ENCODE results near the gene DPEP2NB.

DPEP2NB gene, protein sequence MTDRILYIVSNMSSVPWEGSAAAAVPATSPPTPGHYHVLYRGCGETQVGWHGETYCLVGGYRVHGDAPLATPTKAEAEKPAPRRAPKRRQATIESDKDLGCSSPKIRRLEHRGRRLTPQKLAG

DNA sequence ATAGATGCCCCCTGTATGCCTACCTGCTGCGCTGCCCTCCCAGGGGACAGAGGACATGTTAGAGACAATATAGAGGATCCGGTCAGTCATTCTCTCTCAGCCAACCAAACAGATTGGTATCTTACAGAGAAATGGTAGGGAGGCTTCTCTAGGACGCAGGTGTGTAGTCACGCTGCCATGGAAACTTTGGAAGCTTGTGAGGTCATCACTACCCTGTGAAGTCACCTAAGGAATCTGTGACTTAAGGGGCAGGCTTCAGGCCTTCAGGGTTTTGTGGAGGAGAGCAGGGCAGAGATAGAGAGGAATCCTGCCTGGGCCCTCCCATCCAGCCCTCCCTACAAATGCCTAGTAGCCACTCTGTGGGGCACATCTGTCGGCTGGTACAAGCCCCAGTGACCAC, at the start of gene DPEP2NB:
TSS of gene DPEP2NB (minus strand) at position 231 of the 400 bp plus-strand sequence. CDS start at position 90, 141 bp downstream.
- no peak for DNase-seq (ENCODE audit: low read depth)

DNA sequence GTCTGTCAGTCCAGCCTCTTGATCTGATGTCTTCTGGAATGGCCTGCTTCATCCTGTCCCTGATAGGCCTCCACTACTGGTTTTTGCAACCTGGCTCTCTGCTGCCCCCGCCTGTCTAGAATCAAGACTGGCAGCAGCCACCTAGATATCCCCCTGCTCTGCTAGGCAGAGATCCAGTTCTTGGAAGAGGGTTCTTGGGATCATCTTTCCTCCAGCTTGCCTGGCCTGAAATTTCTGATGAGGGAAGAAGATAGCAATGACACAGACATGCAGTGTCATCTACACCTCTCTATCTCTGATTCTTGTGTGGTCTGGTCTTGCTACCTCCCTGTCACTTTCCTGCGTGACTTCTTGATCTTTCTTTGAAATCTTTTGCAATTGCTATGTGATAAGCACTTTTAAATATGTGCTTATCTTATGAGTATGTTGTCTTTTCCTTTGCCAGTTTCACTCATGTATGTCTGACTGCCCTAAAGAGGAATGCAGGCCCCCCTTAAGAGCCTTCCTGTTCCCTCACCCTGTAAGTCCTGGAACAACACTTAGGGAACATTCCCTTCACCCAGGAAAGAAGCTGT, 49.2 kb upstream of the DPEP2NB start:
- peak; percentile 74 for DNase-seq (ENCODE audit: low read depth)

DNA sequence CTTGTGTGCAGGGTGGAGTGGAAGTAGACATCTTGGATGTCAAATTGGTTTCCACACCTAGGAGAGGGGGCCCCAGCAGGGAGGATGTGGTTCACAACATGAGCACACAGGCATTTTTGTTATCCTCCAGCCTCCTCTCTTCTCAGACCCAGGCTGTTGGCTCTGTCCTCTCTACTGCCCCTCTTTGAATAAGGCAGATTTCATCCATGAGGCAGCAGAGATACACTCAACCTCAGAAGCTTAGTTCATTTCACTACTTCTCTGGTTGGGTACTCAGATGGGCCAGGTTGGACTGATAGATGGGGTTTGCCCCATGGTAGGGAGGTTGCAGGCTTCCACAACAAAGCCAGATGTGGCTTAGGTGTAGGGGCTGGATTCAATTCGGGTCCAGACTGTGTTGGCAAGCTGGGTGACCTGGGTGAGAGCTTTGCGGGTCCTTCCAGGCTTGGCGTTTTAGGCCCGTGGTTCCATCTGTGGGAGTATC, 47.2 kb upstream of the DPEP2NB start:
- DNase-seq (ENCODE audit: low read depth): no peak

DNA sequence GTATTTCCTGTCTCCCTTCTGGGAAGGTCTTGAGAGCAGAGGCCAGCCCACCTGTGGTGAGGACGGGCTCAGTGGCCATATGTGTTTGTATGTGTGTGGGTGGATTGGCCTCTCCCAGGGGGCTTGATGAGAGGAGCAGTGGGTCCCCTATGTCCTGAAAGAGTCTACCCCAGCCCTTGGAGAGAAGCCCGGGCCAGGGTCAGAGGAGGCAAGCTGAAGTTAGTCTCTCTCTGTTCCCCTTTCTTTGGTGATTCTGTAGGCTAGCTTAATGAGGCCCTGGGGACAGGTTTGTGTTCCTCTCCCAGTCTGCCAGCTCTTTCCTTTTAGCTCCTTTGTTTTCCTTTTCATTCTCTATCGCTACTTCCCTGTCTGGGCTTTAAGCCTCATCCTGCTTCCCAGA, 45.7 kb upstream of the DPEP2NB start:
- no peak for DNase-seq (ENCODE audit: low read depth)

DNA sequence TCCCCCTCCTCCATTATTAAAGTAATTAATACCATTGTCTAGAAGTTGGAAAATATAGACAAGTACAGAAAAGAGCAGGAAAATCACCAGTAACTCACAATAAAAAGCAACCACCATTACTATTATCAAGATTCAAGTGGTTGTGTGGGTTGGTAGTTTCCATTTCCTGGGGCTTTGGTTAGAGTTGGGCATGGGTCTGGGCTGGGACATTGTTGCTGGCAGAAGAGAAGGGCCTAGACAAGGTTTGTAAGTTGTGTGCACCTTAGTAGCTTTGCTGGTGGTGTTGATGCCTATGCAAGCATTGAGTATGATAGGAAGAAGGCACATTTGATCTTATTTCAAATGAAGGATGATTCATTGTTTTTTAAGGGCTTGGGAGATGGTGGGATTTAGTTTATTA, 44.1 kb upstream of the DPEP2NB start:
- no peak for DNase-seq (ENCODE audit: low read depth)

DNA sequence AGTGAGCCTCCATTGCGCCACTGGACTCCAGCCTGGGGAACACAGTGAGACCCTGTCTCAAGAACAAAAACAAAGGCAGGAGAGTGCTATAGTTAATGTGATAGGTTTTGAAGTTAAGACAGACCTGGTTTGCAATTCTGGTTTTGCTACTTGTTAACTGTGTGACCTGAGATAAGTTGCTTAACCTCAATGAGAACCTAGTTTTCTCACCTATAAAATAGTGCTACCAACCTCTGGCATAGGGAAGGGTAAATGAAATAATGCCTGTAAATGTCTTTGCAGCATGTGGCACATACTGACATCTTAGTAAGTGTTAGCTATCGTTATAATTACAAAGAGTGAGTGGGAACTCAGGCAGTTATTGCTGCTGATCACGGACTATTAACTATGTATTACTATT, 39.7 kb upstream of the DPEP2NB start:
- no peak for DNase-seq (ENCODE audit: low read depth)

DNA sequence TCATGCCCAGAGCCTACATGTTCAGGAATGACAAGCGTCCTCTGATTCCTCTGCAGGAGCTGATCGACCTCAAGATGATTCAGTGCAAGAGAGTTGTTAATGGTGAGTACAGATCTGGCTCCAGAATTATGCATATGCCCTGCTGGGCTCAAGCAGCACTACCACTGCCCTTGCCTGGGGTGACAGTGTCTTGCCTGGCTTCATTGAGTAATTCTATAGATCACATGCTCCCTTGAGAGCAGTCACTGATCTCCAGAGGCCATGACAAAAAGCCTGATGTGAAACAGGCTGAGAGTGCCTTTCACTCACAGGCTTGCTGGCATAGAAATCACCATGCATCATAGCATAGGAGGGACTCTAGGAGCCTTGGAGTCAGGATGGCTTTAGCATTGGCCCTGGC, 33.7 kb upstream of the DPEP2NB start:
- no peak for DNase-seq (ENCODE audit: low read depth)

DNA sequence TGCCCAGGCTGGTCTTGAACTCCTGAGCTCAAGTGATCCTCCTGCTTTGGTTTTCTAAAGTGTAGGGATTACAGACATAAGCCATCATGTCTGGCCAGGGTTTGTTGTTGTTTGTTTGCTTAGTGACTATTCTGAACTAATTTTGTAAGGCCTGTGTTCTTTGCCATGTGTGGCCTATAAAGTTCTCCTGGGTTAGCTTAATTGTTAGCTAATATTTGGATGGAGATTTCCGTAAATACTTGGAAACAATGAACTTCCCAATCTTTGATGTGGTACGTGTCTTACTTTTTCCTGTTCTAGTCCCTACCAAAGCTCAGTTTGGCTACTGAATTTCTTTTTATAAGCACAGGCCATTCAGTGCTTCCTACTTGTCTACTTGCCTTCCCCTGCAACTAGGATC, 32.3 kb upstream of the DPEP2NB start:
- DNase-seq (ENCODE audit: low read depth): no peak

DNA sequence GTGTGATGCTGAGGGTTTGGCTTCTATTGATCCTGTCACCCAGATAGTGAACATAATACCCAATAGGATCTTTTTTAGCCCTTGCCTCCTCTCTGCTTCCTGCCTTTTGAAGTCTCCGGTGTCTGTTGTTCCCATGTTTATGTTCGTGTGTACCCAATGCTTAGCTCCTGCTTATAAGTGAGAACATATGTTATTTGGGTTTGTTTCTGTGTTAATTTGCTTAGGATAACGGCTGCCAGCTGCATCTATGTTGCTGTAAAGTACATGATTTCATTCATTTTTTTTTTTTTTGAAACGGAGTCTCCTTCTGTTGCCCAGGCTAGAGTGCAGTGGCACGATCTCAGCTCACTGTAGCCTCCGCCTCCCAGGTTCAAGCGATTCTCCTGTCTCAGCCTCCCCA, 30.4 kb upstream of the DPEP2NB start:
- DNase-seq (ENCODE audit: low read depth): no peak

DNA sequence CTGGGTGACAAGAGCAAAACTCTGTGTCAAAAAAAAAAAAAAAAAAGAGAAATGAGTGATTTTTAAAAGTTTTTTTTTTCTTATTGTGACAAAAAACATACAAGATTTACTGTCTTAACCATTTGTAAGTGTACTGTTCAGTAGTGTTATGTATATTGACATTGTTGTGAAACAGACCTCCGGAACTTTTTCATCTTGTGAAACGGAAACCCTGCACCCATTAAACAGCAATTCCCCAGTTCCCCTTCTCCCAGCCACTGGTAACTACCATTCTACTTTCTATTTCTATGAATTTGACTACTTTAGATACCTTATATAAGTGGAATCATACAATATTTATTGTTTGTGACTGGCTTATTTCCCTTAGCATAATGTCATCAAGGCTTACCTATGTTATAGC, 26.1 kb upstream of the DPEP2NB start:
- no peak for DNase-seq (ENCODE audit: low read depth)

DNA sequence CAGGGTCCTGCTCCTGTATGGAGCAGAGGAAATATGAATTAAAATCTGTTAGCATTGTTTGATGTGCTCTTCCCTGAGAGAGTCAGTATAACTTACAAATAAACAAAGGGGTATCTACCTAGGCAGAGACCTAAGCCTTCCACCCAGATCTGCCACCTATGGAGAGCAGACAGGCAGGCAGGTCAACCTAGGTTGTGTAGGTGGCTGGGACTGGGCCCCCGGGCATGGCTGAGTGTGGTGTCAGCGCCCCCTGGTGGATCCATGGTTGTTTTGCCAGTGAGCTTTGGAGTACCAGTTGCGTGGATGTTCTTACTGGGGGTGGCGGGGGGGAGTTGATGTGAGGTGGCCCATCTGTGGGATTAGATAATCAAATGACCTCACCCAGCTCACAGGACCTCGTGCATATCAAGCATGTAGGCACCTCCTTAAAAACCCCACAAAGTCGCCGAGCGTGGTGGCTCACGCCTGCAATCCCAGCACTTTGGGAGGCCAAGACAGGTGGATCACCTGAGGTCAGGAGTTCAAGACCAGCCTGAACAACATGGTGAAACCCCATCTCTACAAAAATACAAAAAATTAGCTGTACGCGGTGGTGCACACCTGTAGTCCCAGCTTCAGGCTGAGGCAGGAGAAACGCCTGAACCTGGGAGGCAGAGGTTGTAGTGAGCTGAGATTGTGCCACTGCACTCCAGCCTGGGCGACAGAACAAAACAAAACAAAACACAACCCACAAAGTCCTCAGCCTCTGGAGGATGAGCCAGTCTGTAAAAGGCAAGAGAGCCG, 25.0 kb upstream of the DPEP2NB start:
- peak; percentile 79 for DNase-seq (ENCODE audit: low read depth)

DNA sequence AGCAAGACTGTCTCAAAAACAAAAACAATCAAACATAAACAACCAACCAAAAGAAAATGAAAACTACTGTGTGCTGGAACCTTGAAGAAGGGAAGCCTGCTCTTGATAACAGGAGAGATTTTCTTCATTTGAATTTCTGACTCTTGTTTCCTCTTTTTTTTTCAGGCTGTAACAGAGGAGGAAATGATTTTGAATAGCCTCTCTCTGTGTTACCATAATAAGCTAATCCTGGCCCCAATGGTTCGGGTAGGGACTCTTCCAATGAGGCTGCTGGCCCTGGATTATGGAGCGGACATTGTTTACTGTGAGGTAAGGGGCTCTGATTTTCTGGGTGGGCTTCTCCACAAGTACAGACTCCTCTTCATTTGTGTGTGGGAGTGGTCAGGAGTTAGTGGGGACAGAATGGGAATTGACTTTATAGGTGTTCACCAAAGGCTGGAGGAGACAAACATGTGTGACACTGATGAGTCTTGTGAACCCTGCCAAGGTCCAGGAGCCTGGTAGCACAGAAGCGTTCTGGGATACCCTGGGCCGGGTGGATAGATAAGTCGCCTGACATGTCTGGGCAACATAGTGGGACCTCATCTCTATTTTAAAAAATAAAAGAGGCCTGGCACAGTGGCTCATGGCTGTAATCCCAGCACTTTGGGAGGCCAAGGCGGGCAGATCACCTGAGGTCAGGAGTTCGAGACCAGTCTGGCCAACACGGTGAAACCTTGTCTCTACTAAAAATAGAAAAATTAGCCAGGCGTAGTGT, 22.3 kb upstream of the DPEP2NB start:
- DNase-seq (ENCODE audit: low read depth): no peak

DNA sequence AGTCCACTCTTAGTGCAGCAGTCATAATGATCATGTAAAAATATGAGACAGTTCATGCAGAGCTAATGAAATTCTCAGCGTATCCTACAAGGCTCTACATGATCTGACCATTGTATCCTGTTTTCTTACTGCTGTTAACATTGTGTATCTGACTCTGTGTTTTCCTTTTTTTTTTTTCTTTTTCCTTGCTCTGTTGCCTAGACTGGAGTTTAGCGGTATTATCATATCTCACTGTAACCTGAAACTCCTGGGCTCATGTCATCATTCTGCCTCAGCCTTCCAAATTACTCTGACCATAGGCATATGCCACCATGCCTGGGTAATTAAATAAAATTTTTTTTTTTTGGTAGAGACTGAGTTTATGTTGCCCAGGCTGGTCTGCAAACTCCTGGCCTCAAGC, 19.5 kb upstream of the DPEP2NB start:
- DNase-seq (ENCODE audit: low read depth): no peak

DNA sequence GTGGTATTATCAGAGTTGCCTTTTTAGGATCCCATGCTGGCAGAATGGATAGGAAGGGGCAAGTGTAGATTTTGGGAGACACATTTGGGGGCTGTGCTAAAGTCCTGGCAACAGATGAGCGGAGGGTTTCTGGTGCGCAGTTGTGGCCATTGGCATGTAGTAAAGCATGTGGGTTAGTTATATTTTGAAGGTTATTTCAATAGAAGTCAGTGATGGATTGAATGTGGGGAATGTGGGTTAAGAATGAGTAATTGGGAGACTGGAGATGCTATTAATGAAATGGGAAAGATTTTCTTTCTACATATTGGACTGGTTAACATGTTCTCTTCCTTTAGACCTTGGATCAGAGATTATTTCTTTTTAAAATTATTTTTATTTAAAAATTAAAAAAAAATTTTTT, 17.4 kb upstream of the DPEP2NB start:
- no peak for DNase-seq (ENCODE audit: low read depth)

DNA sequence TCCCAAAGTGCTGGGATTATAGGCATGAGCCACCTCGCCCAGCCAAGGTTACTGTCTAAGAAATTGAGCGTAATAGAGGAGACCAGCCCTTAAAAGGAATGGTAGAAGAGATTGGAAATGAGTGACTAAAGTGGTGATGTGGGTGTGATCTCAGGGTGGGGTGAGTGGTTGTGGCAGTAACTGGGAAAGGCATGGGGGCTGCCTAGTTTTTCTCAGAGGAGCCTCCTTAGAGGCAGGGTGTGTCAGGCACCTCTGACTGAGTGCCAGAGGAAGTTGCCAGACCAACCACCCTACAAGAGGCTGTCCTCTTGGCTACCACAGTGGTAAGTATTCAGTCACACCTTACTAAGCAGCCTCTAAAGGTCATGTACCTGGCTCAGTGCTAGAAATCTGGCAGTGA, 16.2 kb upstream of the DPEP2NB start:
- DNase-seq (ENCODE audit: low read depth): peak; percentile 64

DNA sequence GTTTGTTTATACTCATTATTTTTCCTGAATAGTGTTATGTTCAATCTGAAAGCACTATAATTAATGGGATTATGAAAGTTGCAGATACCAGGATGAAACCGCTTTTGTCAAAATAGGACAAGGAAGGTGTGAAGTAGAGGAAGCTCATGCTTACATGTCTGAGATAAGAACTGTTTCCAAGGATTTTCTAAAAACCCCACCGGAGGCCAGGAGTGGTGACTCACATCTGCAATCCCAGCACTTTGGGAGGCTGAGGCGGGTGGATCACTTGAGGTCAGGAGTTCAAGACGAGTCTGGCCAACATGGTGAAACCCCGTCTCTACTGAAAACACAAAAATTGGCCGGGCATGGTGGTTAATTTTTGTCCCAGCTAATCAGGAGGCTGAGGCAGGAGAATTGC, 14.4 kb upstream of the DPEP2NB start:
- DNase-seq (ENCODE audit: low read depth): peak; percentile 79

DNA sequence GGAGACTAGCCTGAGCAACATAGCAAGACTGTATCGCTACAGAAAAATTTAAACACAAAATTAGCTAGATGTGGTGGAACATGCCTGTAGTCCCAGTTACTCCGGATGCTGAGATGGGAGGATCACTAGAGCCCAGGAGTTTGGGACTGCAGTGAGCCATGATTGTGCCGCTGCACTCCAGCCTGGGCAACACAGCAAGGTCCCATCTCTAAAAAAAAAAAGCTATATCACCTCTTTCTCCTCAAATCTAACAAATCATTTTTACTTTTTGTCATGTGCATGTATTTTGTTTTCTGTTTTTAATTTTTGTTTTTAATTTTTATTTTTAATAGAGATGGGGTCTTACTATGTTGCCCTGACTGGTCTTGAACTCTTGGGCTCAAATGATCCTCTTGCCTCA, 13.3 kb upstream of the DPEP2NB start:
- DNase-seq (ENCODE audit: low read depth): no peak

DNA sequence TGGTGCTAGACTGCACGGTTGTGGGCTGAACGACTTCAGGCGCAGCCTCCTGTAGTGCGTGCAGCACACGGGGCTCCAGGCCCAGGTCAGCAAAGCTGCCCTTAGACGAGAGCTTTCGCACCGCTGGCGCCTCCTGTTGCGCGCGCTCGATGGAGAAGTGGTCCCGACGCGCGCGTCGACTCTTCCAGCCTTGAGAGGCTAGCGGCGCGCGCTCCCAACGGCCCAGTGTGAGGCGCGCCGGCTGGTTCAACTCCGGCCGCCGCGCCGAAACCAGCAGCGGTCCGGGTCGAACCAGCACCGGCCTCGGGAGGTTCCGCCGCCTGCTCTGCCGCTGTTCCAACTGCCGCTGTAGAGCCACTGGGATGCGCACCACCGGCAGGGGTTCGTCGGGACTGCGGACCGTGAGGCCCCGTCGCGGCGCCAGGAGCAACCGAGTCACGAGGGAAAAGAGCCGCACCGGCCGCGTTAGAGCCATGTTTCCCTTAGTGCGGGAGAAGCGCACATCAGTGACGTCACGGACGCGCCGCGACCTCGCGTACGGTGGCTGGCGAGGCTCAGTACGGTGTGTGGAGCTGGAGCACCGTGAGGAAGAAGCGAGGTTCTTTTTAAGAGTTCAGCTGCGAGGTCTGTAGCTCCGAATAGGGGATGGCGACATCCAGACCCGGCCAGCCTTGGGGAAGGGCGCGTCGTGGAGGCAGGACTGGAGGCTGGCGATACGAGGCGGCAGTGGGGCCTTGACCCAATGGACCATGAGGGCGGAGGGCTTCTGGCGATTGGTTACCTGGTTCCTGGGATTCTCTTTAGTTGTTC, 7.2 kb upstream of the DPEP2NB start, which contains the start of the genes DDX28 and DUS2:
TSS of gene DDX28 (minus strand) at position 505 of the 810 bp plus-strand sequence. CDS start at position 475, 30 bp downstream.
TSS of gene DUS2 (plus strand) at position 557 of the 810 bp plus-strand sequence. CDS start 14,740 bp downstream, outside the sequence.
- DNase-seq (ENCODE audit: low read depth): peak; percentile 93

DNA sequence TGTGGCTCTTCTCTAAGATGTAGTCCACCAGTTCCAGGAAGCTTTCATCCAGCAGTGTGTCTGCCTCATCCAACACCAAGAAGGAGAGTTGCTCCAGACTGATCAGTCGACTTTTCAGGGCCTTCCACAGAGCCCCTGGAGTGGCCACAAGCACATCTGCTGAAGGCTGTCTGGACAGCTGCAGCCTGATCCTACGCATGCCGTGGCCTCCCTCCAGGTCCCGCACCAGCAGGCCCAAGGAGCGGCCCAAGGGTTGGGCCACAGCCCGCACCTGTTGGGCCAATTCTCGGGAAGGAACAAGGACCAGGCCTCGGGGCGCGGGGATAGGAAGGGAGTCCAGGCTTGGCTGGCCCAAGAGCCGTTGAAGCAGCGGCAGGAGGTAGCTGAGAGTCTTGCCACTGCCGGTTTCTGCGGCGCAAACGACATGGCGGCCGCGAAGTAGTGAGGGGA, 6.6 kb upstream of the DPEP2NB start:
- DNase-seq (ENCODE audit: low read depth): no peak

DNA sequence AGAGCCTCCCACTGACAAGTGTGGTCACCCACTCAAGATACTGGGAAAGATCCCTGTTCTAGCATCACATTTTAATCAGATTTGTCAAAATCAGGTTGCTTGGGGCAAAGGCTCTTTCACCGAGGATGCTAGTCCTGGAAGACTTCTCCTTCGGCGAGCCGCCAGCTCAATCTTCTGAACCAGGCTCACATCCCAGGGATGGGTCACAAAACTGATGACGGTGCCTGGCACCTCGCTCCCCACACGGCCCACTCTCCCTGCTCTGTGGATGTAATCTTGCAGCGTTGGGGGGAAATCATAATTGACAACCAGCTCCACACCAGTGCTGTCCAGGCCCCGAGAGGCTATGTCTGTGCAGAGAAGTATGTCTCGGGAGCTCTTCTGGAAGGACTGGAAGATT, 5.8 kb upstream of the DPEP2NB start:
- DNase-seq (ENCODE audit: low read depth): no peak

DNA sequence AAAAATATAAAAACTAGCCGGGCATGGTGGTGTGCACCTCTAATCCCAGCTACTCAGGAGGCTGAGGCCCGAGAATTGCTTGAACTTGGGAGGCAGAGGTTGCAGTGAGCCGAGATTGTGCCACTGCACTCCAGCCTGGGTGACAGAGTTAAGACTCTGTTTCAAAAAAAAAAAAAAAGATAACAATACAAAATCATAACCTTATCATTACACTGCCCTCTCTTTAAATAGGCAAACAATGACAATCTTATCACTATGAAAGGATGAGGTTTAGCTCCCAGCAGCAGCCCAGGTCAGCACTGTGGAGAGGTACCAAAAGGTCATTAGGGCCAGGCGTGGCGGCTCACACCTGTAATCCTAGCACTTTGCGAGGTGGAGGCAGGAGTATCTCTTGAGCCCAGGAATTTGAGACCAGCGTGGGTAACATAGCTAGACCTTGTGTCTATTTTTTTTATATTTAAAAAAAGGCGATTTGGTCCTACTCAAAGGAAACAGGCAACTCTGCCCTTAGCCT, 3.5 kb upstream of the DPEP2NB start:
- DNase-seq (ENCODE audit: low read depth): no peak
